Vagina (tissue), 2 donors: ENCODE results near the gene MEN1.

Experiments used
- CTCF ChIP-seq, 3 experiments: fragments of 450-650 bp in 2 of 3; fragments of 200-600 bp in 1 of 3; sonication (generic) in 1 of 3; IDR thresholded peaks; one replicate each; pipeline ENCODE4 v1.5.1; 2017 to 2019; ENCODE audit warnings: antibody characterized with exemption in 3 of 3, mild to moderate bottlenecking in 2 of 3, moderate library complexity in 2 of 3
- POLR2A ChIP-seq, 2 donors: fragments of 450-650 bp; IDR thresholded peaks; one replicate each; pipeline ENCODE4 v1.6.1; 2017; ENCODE audit warnings: antibody characterized with exemption in 2 of 2, mild to moderate bottlenecking in 2 of 2, moderate library complexity in 2 of 2
- POLR2AphosphoS5 ChIP-seq, 2 donors: sonication (generic); formaldehyde crosslinking; IDR thresholded peaks; one replicate each; pipeline ENCODE4 v1.9.0; 2017; ENCODE audit warnings: antibody characterized with exemption in 2 of 2, mild to moderate bottlenecking in 2 of 2, low read depth in 1 of 2; ENCODE audit not compliant: insufficient read depth in 1 of 2

DNA sequence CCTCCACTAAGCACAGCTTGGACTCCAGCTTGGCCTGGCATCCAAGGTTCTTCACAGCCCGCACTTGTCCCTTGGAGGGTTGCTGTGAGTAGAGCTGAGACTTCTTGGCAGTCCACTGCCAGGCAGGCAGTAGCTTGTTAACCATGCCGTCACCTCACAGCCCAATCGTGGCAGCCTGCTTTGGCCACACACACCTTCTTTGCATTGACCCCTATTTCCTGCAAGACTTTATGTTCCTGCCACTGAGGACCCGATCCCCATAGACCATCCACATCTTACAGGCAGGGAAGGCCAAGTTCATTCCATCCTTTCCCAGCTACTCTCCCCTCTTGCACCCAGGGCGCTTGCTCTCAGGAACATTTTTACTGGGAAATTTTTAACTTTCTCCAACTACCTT, 48.1 kb downstream of the MEN1 start:
- no peak for TF ChIP-seq POLR2A (IDR thresholded peaks at IDR 0.05)
- TF ChIP-seq CTCF (IDR thresholded peaks at IDR 0.05): no peak
- no peak for TF ChIP-seq POLR2AphosphoS5 (IDR thresholded peaks at IDR 0.05; ENCODE audit: insufficient read depth in 1 of 2, low read depth in 1 of 2)
